Measurements from ENCODE around the gene TIGD1.

The TIGD1 gene

GRCh38 chr2:232503809-232504323 is 46.5 kb downstream of the TIGD1 start:
- DNase-seq (ENCODE audit: low read depth) = no peak
- H3K4me3 ChIP-seq (ENCODE audit: control insufficient read depth, low read depth, low read length) = no peak overlapping the region
- TF ChIP-seq CTCF (IDR thresholded peaks at IDR 0.05; ENCODE audit: control insufficient read depth, insufficient read depth, low read depth, low read length, missing control alignments) = no peak

GRCh38 chr2:232502911-232503808 is 47.2 kb downstream of the TIGD1 start:
- DNase-seq (ENCODE audit: low read depth) = no peak
- H3K4me3 ChIP-seq (ENCODE audit: control insufficient read depth, low read depth, low read length) = no peak overlapping the region
- TF ChIP-seq CTCF (IDR thresholded peaks at IDR 0.05; ENCODE audit: control insufficient read depth, insufficient read depth, low read depth, low read length, missing control alignments) = no peak

- no peak for DNase-seq (ENCODE audit: low read depth)
- no peak overlapping the region for H3K4me3 ChIP-seq (ENCODE audit: control insufficient read depth, low read depth, low read length)
- no peak for TF ChIP-seq CTCF (IDR thresholded peaks at IDR 0.05; ENCODE audit: control insufficient read depth, insufficient read depth, low read depth, low read length, missing control alignments)
Observed at GRCh38 chr2:232502511-232502910, 47.8 kb downstream of the TIGD1 start.

- no peak for TF ChIP-seq CTCF (IDR thresholded peaks at IDR 0.05; ENCODE audit: control insufficient read depth, insufficient read depth, low read depth, low read length, missing control alignments)
- DNase-seq (ENCODE audit: low read depth) = no peak
- no peak overlapping the region for H3K4me3 ChIP-seq (ENCODE audit: control insufficient read depth, low read depth, low read length)
Observed at GRCh38 chr2:232501794-232502390, 48.5 kb downstream of the TIGD1 start.

GRCh38 chr2:232501331-232501771 is 49.0 kb downstream of the TIGD1 start:
- no peak for TF ChIP-seq CTCF (IDR thresholded peaks at IDR 0.05; ENCODE audit: control insufficient read depth, insufficient read depth, low read depth, low read length, missing control alignments)
- no peak overlapping the region for H3K4me3 ChIP-seq (ENCODE audit: control insufficient read depth, low read depth, low read length)
- no peak for DNase-seq (ENCODE audit: low read depth)

- TF ChIP-seq CTCF (IDR thresholded peaks at IDR 0.05; ENCODE audit: control insufficient read depth, insufficient read depth, low read depth, low read length, missing control alignments) = no peak
- DNase-seq (ENCODE audit: low read depth) = no peak
Observed at GRCh38 chr2:232498452-232498851, 51.9 kb downstream of the TIGD1 start.

More at GRCh38 chr2:232498452-232498851, 51.9 kb downstream of the TIGD1 start:
- H3K4me3 ChIP-seq (ENCODE audit: control insufficient read depth, low read depth, low read length) = no peak overlapping the region

Data from AG09309 (cell line).